Stimulated activated CD4-positive, alpha-beta T cell treated with anti-CD3 and anti-CD28 coated beads, Interleukin-4, amount 100 ng/mL, for 1 hour (primary cell): ENCODE measurements around the gene TRIM63.
"Not testable (repeated sequence)": the region's sequence is repeated elsewhere in the genome, so short reads cannot be mapped to it uniquely, and the experiment has no call there.

Experiments used
- DNase-seq: peaks from one replicate; pipeline ENCODE4 v3.0.0-alpha.2; 2020

The TRIM63 gene

DNA sequence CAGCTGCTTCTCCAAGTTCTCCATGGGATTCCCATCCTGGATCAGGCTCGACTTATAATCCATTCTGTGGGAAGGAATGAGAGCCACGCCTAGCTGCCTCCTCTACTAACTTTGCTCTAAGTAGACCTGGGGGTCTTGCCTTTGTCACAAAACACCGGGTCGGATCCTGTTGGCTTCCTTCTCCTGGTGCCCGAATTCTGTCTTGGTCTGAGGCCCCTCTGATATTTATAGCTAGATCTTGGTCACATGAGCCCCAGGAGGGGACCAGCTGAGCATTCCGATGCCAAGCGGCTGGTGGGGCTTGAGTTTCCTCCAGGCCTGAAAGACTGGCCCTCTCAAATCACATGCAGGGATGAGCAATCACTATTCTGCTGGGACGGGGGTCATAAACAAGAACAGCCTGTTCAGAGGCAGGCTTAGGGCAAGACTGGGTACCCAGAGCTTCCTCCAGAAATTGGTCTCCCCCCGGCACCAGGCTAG lies at the start of gene TRIM63:
Gene TRIM63 (minus strand): TSS at position 199 of the 480 bp plus-strand sequence. CDS start 136 bp downstream, at position 63.
- no peak for DNase-seq

DNA sequence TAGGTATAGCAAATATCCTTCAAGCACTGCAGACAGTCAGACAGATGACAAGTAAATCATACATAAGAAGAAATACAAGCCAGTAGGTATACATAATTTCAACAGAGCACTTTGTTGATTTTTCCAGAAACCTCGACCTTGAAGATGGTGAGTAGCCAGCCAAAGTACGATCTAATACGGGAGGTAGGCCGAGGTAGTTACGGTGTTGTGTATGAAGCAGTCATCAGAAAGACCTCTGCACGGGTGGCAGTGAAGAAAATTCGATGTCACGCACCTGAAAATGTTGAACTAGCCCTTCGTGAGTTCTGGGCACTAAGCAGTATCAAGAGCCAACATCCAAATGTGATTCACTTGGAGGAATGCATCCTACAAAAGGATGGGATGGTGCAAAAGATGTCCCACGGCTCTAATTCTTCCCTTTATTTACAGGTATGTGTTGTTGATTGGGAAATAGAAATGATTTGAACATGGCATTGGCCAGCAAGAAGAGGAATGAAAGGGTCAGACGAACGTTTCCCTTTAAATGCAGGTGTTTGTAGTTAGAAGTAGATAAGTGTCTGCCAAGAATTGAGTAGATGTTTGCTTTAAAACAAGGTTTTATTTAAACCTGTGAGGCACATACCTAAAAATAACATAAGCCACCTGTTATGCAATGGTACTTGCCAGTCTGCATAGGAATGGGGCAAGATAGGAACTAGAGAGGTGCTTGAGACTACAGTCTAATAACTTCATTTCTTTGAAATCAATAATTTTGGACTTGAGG lies 46.9 kb upstream of the TRIM63 start:
- DNase-seq = no peak

DNA sequence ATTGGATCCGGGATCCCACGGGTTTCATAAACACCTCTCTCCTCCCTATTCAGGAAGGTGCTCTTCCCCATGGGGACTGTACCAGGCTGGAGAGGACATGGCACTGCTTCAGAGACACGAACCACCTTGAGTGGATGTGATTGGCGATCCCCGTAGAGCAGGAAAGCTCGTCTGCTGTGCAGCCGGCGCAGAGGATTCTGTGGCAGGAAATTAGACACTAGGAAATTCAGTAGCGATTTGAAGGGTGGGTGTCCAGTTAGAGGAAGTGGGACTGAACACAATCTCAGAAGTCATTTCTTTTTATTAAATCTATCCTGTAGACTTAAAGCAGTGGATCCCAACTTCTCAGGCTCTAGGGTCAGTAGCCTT lies 45.0 kb upstream of the TRIM63 start:
- DNase-seq = no peak

GRCh38 chr1:26111530-26112406 lies 44.3 kb upstream of the TRIM63 start, which contains the start of gene PDIK1L:
TSS of gene PDIK1L (plus strand) at chr1:26111824. CDS start at chr1:26114309, 2,485 bp downstream.
- DNase-seq = peak; percentile 95

- peak; percentile 74 for DNase-seq
These were observed 43.5 kb upstream of the TRIM63 start for GRCh38 chr1:26110731-26111529.

- DNase-seq = no peak
These were observed 42.1 kb upstream of the TRIM63 start for GRCh38 chr1:26109229-26110164.

GRCh38 chr1:26105226-26105548 lies 37.8 kb upstream of the TRIM63 start:
- DNase-seq = not testable (repeated sequence)

DNA sequence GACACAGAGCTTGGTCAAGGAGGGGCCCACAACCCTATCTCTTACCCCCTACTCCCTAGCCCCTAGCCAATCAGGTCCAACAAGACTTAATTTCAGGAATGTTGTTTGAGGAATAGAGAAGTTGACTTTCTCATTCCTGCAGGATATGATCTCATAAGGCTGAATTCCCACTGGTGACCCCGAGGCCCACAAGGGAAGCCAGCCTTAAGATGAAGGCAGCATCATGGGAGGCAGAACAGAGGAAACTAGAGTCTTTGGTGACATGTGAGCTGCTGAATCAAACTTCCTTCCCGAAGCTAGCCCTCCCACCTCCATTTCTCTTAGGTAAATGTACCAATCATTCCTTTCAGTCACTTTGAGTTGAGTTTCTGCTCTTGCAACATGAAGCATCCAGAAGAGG lies 35.1 kb upstream of the TRIM63 start:
- no peak for DNase-seq

DNA sequence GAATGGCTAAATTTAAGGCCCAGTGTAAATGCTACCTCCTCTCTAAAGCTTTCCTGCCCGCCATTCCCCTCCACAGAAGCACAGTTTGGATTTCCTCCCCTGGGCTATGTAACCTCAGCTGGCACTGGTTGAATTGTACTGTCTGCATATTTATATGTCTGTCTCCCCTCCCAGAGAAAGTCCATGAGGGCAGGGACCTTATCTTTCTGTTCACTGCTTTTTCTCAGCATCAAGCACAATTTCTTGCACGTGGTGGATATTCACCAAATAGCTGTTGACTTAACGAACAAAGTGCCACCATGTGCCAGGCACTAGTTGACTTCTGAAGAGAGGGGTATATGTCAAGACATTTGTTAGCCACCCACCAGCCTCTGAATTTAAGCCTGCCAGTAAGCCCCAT lies 34.7 kb upstream of the TRIM63 start:
- DNase-seq = no peak

GRCh38 chr1:26100204-26100603 lies 32.8 kb upstream of the TRIM63 start:
- not testable (repeated sequence) for DNase-seq

GRCh38 chr1:26099780-26100179 lies 32.4 kb upstream of the TRIM63 start:
- no peak for DNase-seq

- no peak for DNase-seq
These were observed 31.2 kb upstream of the TRIM63 start for GRCh38 chr1:26098602-26099001.

DNA sequence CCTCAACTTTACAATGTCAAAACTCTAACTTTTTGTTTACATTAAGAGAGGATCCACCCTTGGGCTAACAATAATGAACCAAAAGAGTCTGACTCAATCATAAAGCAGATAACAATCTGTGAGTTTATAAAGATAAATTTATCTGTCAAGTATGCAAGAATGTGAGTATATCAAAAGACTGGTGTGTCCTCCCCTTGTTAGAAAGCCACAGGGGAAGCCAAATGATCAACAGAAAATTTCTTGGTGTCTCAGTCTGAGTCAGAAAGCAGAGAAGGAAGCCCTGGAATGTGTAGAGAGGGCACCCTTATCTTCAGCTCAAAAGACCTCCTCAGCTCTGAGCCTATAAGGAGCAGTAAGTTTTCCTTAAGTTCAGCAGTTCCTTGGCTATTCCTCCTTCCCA lies 30.3 kb upstream of the TRIM63 start:
- no peak for DNase-seq

DNA sequence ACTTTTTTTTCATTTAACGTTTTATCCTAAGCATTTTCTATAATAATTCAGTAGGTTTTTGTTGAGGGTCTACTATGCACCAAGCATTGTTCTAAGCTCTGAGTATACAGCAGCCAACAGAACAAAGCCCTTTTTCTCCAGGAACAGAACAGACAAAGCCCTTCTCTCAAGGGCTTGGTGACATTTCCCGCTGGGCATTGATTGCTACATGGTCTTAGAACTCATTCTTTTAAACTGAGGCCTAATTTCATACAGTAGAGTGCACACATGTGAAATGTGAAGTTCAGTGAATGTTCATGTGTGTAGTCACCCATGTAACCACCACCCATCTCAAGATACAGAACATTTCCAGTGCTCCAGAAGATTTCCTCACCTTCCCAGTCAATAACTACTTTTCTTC lies 29.0 kb upstream of the TRIM63 start:
- no peak for DNase-seq

GRCh38 chr1:26094677-26095383 lies 27.4 kb upstream of the TRIM63 start:
- DNase-seq = no peak

DNA sequence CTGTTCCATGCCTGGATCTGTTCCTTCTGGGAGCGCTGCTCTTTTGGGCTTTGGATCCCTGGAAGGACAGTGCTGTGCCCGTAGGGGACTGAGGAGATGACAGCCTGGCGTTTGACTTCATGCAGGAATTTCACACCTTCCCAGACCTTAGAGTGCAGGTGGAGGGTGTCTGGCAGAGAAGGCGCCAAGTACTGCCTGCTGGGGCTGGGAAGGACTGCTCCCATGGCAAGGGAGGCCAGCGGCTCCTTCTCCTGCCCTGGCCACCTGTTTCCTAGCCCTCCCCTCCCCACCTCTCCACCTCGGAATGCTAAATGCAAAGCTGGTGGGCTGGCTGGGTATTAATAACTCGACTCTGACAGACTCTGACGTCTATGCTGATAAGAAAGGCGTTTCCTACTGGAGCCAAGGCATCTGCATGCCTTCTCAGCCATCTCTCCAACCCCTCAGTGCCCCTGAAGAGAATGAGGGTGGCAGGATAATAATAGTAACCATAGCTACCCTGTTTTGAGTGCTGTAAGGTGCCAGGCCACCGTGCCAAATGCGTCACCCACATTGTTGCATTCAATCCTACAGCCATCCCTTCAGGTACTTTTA lies 26.7 kb upstream of the TRIM63 start:
- DNase-seq = no peak

GRCh38 chr1:26093569-26093968 lies 26.1 kb upstream of the TRIM63 start:
- not testable (repeated sequence) for DNase-seq

DNA sequence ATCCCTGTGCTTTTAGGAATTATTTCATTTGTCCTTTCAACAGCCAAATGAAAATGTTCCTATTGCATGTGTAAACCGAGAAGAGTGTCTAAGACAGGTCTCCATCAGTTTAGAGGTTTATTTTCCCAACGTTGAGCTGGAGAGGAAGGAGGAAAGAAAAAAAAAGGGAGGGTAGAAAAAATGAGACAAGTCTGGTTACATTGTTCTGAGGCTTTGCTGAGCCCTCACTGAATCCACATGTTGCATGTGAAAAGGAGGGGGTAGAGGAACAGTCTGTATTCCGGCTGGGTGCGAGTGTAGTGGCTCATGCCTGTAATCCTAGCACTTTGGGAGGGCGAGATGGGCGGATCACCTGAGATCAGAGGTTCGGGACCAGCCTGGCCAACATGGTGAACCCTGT lies 25.0 kb upstream of the TRIM63 start:
- no peak for DNase-seq

DNA sequence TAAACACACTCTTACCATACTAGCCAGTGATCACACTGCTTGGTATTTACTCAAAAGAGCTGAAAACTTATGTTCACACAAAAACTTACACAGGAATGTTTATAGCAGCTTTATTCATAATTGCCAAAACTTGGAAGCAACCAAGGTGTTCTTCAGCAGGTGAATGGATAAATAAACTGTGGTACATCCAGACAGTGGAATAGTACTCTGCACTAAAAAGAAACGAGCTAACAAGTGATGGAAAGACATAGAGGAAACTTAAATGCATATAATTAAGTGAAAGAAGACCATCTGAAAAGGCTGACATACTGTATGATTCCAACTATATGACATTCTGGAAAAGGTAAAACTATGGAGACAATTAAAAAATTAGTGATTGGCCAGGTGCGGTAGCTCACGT lies 23.5 kb upstream of the TRIM63 start:
- DNase-seq = no peak

GRCh38 chr1:26089125-26089524 lies 21.7 kb upstream of the TRIM63 start:
- DNase-seq = no peak

DNA sequence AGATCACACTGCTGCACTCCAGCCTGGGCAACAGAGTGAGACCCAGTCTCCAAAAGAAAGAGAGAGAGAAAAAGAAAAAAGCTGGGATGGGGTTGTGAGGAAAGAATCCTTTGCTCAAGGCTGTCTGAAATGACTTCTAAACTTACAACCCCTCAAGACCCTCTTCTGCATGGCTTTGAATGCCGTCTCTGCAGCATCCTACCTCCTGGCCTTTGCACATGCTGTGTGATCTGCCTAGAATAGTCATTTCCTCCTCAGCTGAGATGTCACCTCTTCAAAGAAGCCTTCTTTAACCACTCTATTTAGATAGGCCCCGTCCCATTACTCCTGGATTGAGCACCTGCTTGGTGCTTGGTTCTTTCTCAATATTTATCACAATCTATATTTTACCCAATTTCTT lies 17.4 kb upstream of the TRIM63 start:
- DNase-seq = no peak
